GM12801 (cell line): ENCODE data around the gene SPIRE1.

Experiments
- CTCF ChIP-seq: IDR thresholded peaks from one replicate; pipeline ENCODE4 v1.5.1; 2011; ENCODE audit warnings: control low read depth; ENCODE audit not compliant: insufficient read length; ENCODE audit errors: extremely low read depth

SPIRE1 gene

DNA sequence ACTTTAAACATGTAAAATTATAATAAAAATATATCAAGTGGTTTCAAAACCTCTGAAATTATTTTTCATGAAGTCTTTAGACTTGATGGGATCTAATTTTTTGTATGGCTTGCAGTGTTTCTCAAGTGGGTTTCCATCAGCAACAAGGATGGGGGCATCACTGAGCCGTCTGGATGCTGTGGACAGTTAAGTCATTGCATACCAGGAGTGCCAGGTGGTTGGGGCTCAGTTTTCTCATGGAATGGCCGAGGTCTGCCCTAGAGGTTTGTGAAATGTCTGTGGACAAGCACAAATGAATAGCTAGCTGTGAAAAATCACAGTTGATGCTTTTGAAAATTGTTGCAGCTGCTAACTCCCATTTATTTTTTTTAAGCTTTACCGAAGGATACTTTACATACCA lies 248.4 kb downstream of the SPIRE1 start:
- no peak for TF ChIP-seq CTCF

GRCh38 chr18:12408247-12408869 lies 249.5 kb downstream of the SPIRE1 start:
- TF ChIP-seq CTCF = no peak

GRCh38 chr18:12406371-12407111 lies 251.4 kb downstream of the SPIRE1 start:
- TF ChIP-seq CTCF = no peak

GRCh38 chr18:12405066-12405465 lies 252.8 kb downstream of the SPIRE1 start:
- TF ChIP-seq CTCF = no peak

DNA sequence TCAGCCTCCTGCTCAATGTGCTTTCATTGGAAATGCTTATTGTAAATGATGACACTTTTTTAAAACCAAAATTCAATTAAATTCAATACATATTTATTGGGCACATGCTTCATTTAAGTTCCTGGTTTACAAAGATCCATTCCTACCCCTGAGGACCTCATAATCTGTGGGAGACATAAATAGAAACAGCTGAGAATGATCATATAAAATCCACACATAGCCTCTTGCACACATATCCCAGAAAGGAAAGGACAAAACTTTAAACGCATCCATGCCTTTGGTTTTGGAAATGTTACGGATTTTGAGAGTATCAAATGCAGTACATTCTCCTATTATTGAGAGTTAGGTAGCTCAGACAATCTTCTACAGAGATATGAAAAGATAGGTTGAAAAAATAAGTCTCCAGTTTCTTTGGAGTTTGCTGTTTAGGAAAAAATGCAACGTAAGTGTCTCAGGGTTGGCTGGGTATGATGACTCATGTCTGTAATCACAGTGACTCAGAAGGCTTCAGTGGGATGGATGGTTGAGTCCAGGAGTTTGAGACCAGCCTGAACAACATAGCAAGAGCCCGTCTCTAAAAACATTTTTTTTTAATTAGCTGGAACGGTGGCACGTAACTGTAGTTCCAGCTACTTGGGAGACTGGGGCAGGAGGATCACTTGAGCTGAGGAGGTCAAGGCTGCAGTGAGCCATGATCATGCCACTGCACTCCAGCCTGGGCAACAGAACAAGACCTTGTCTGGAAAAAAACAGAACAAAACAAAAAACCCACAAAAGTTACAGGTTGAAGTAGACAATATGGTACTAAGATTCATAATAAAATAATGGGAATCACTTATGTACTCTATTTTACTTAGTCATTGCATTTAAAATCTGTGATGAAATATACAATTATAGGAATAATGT lies 254.1 kb downstream of the SPIRE1 start:
- TF ChIP-seq CTCF = no peak

GRCh38 chr18:12401881-12402280 lies 256.0 kb downstream of the SPIRE1 start:
- no peak for TF ChIP-seq CTCF

GRCh38 chr18:12399231-12399630 lies 258.7 kb downstream of the SPIRE1 start:
- no peak for TF ChIP-seq CTCF
